Measurements from ENCODE around the gene EQTN. TPM values are rescaled to one million over a fixed set of nuclear protein-coding genes. Genes with fewer than 3 reads are reported as not detected.

EQTN gene
- total and polyA plus RNA-seq, 2 of the 8 experiments (the other 6 are each of a cell fraction or from before 2014, with no cell fraction given) = 0.23 TPM; not detected in 1

DNA sequence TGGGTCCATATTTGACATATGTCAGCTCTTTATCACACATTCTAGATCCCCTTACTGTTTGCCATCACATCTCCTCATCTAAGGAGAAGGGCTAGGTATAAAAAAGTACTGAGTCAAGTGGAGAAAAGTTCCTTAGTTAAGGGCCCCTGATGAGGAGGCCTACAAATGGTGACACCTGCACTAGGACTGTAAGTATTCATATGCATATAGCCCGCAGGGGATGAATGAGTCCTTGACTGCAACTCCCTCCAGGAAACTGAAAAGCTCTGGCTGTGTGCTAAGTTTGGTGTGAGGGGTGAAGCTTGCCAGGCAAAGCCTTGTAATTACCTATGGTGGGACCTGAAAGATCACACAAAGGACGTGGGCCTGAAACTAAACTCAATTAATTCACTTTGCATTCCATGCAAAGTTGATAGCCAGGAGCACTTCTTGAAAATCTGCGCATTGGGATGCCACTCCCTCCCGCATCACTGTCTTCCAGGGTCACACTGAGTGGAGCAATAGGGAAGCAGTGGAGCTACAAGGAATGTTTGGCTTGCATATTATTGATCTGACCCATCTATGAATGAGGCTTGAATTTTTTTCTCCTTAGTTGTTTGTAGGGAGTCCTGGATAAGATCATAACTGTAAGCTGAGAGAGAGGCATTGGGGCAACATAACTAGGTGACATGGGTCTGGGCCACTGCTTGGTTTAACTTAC lies 11.9 kb upstream of the EQTN start (continued):
- no peak for TF ChIP-seq TAF7 (optimal IDR thresholded peaks at IDR 0.05; ENCODE audit: borderline replicate concordance, low read depth, low read length)
- no peak for TF ChIP-seq FOSL1 (IDR thresholded peaks at IDR 0.05; ENCODE audit: insufficient read depth, low read depth, low read length)
- TF ChIP-seq SP4 (IDR thresholded peaks at IDR 0.05; ENCODE audit: low read length) = no peak
- no peak for TF ChIP-seq ASH2L (IDR thresholded peaks at IDR 0.05; ENCODE audit: low read length)
- TF ChIP-seq TEAD4 (IDR thresholded peaks at IDR 0.05; ENCODE audit: low read depth, low read length) = 0 out of 2 replicates have a peak, but pooled peaks have one; percentile 23
- TF ChIP-seq JUND (IDR thresholded peaks at IDR 0.05; ENCODE audit: low read length) = no peak
- TF ChIP-seq RNF2 (IDR thresholded peaks at IDR 0.05; ENCODE audit: borderline replicate concordance, low read depth, low read length, missing control alignments, poor library complexity, severe bottlenecking) = no peak
- no peak for TF ChIP-seq GABPA (IDR thresholded peaks at IDR 0.05; ENCODE audit: borderline replicate concordance, insufficient read depth, low read length)
- no peak for TF ChIP-seq EGR1 (IDR thresholded peaks at IDR 0.05; ENCODE audit: borderline replicate concordance, low read depth, low read length)
- TF ChIP-seq POU5F1 (IDR thresholded peaks at IDR 0.05; ENCODE audit: low read depth, low read length) = peak; percentile 91
- TF ChIP-seq SIN3A (conservative IDR thresholded peaks at IDR 0.05 in 1 of 2, IDR thresholded peaks at IDR 0.05 in 1 of 2; ENCODE audit: low read depth in 1 of 2, low read length in 2 of 2) = no peak
- TF ChIP-seq, protein P1, sequence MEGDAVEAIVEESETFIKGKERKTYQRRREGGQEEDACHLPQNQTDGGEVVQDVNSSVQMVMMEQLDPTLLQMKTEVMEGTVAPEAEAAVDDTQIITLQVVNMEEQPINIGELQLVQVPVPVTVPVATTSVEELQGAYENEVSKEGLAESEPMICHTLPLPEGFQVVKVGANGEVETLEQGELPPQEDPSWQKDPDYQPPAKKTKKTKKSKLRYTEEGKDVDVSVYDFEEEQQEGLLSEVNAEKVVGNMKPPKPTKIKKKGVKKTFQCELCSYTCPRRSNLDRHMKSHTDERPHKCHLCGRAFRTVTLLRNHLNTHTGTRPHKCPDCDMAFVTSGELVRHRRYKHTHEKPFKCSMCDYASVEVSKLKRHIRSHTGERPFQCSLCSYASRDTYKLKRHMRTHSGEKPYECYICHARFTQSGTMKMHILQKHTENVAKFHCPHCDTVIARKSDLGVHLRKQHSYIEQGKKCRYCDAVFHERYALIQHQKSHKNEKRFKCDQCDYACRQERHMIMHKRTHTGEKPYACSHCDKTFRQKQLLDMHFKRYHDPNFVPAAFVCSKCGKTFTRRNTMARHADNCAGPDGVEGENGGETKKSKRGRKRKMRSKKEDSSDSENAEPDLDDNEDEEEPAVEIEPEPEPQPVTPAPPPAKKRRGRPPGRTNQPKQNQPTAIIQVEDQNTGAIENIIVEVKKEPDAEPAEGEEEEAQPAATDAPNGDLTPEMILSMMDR (IDR thresholded peaks at IDR 0.05; ENCODE audit: control extremely low read depth in 1 of 3, insufficient read depth in 1 of 3, low read depth in 1 of 3, low read length in 3 of 3) = no peak
- TF ChIP-seq RAD21 (IDR thresholded peaks at IDR 0.05 in 1 of 2, conservative IDR thresholded peaks at IDR 0.05 in 1 of 2; ENCODE audit: low read depth in 2 of 2, low read length in 2 of 2) = no peak
- no peak for TF ChIP-seq JUN (IDR thresholded peaks at IDR 0.05; ENCODE audit: low read depth, low read length)
- TF ChIP-seq SRF (IDR thresholded peaks at IDR 0.05; ENCODE audit: low read depth, low read length) = no peak
- TF ChIP-seq SIRT6 (IDR thresholded peaks at IDR 0.05; ENCODE audit: low read length) = no peak
- TF ChIP-seq POLR2AphosphoS5 (IDR thresholded peaks at IDR 0.05; ENCODE audit: low read depth, low read length) = peak; percentile 69; the same call in 1 of the 2 replicates
- TF ChIP-seq HDAC6 (IDR thresholded peaks at IDR 0.05; ENCODE audit: low read depth, low read length) = no peak
- no peak for TF ChIP-seq BRCA1 (IDR thresholded peaks at IDR 0.05; ENCODE audit: low read depth, low read length)
- no peak for TF ChIP-seq MAFK (IDR thresholded peaks at IDR 0.05; ENCODE audit: low read depth, low read length)
- TF ChIP-seq CTBP2 (IDR thresholded peaks at IDR 0.05; ENCODE audit: borderline replicate concordance, insufficient read depth, insufficient read length, low read length) = no peak
- no peak for TF ChIP-seq ZNF274 (IDR thresholded peaks at IDR 0.05; ENCODE audit: borderline replicate concordance, extremely low read depth, low read length)

Measured in H1 (cell line).